ENCODE measurements around the gene PCYT2.

Gene PCYT2

GRCh38 chr17:81867991-81868673 lies 43.1 kb downstream of the PCYT2 start:
- DNase-seq = no peak

DNA sequence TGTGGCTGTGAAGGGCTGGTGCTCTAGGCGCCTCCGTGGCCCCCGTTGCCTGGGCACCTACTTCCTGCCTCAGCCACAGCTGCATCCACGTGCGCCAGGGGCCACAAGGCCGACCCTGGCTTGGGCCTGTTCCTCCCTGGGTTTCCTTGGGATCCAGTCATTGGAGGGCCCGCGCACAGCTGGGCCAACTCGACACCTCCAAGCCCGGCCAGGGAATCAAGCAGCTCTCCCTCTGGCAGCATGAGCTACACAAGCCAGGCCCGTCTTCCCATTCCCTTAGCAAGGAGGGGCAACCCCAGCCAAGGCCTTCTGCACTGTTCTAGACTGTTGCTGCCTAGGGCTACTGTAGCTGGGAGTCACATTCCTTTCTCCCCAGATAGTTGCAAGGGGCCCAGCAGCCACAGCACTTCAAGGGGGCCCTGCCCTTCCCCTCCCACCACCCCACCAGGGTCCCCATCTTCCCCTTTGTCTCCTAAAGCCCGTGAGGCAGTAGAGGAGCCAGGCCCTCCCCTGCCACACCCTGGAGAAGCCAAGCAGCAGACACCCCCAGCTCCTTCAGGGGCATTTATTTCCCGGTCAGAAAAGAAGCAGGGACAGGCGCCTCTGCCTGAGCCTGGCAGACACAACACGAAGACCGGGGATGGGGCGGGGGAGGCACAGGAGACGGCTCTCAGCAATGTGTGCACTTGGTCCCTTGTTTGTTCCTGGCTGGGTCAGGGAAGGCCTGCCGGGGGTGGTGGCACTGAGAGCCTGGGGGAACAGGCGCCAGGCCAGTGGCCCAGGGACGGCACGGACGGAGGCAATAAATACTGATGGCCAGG lies 43.8 kb downstream of the PCYT2 start:
- no peak for DNase-seq

DNA sequence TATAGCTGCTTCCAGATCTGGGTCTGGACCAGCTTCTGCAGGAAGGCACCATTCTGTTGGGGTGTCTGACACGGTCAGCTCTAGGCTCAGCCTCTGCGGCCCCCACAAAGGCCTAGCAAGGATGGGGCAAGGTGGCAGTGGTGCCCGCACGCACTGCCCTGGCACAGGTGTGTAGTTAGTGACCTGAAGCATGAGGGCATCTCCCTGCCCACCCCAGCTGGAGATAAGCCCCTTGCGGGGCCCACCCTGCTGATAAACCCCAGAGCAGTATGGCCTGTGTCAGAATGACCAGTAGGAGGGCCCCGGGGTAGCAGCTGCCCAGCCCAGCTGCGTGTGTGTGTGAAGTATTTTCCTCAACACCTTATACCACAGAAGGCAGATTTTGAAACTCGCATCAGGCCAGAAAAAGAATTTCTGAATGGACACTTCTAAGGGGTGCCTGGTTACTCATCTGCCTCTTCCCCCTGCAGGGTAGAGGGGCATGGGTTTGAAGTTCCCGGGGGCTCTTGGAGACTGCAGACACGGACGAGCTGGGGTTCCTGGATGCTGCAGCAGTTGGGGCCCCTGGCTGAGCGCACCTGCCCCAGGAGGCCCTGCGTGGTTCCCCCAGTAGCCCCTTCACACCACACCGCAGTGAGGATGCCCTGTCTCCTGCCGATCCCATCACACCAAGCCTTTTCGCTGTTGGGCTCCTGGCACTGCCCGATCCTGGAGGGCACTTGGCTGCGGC lies 44.6 kb downstream of the PCYT2 start:
- no peak for DNase-seq

DNA sequence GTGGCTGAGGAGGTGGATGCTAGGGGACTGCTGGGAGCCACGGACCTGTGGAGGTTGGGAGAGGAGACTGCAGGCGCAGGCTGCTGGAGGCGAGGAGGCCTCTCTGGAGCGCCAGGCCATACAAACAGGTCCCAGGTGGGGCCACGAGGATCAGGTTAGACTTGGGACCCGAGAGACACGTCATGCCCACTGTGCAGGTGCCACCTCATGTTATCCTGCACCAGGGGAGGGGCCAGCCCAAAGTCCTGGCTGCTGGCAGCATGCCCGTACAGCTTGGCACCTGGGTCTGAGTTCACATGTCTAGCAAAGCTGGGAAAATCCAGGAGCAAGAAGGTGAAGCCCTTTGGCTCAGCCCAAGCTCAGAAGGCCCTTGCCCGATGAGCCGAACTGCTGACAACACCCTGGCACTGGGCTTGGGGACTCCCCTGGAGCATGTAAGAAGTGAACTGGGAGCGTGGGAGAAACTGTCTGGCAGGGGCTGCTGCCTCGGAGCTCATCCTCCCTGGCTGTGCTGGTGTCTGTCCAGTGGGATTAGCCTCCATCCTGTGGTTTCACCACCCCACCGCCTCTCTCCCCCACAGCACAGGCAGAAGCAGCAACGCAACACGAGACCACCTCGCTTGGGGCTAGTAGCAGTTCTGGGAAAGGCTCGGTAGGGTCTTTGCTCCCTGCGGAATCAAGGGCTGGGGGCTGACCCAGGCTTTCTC lies 45.3 kb downstream of the PCYT2 start:
- DNase-seq = no peak

GRCh38 chr17:81865358-81865732 lies 45.9 kb downstream of the PCYT2 start:
- DNase-seq = no peak

- DNase-seq = no peak
Observed at GRCh38 chr17:81863833-81864768, 47.1 kb downstream of the PCYT2 start.

- no peak for DNase-seq
Observed at GRCh38 chr17:81863123-81863675, 48.0 kb downstream of the PCYT2 start.

- peak; percentile 98 for DNase-seq
Observed at GRCh38 chr17:81860756-81861568, 50.2 kb downstream of the PCYT2 start.

DNA sequence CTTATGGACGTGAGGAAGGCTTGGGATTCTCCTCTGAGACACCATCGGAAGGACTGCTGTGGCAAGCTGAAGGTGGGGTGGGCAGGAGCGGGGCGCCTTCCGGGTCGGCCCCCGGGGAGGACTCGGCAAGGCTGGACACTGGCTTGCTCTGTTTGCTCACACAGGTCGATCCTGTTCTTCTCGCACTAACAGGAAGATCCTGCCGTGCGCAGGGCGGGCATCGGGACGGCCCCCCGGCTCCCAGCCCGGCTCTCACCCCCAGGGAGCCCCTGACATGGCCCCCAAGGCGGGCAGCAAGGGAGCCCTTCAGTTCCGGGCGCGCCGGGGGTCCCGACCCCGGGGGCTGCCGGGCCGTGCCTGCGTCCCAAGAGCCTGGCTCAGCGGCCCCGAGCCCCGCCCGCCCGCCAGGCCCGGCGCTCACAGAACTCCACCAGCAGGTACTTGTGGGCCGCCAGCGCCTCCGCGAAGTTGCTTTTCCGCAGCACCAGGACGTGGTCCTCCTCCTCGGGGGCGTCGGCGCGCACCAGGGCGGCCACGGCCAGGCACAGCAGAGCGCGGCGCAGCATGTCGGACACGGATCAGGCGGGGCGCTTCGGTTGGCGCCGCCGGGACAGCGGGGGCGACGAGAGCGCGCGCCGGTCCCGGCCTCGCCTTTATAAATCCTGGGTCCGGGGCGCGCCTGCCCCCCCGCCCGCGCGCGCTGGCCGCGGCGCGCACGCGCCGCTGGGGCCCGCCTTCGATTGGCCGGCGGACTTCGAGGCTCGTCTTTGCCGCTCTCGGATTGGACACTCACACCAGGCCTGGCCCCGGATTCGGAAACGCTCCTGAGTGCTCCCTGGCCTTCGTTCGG lies 51.1 kb downstream of the PCYT2 start, which contains the start of gene P4HB:
Gene P4HB, minus strand, starts transcription at position 630 of the 850 bp plus-strand sequence. Its CDS starts 64 bp downstream, at position 566.
- no peak for DNase-seq

DNA sequence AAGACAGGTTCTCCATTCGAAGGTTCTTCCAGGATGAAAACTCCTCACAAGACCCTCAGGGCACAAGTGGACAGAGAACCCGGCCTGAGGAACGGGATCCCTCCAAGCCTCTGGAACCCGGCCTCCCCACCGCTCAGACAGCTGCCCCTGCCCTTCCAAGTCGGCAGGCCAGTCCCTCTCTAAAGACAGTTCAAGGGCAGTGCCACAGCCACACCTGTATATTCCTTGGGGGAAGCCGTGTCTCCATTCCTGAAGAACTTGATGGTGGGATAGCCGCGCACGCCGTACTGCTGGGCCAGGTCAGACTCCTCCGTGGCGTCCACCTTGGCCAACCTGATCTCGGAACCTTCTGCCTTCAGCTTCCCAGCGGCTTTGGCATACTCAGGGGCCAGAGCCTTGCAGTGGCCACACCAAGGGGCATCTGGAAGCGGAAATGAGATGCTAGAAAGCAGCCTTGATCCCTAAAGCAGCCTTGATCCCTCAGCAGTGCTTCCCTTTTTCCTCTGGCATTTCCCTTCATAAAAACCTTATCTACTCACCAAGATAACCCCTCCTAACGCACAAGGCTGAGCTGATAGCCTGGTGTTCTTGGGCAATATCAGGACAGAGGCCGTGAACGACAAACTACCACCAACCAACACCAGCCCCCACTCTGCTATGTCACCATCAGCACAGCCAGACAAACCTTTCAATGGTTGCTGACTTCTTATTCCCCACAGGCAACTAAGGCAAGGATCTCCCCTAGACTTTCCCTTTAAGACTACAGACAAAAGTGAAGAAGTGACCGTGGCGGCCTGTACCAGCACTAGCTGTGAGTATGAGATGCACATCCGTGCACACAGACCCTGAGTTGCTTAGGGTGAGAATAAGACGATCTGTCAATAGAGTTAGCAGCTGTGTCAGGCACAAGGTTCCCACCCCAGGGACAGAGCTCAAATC lies 52.0 kb downstream of the PCYT2 start:
- DNase-seq = no peak

- DNase-seq = no peak
Observed at GRCh38 chr17:81858170-81858966, 52.8 kb downstream of the PCYT2 start.

DNA sequence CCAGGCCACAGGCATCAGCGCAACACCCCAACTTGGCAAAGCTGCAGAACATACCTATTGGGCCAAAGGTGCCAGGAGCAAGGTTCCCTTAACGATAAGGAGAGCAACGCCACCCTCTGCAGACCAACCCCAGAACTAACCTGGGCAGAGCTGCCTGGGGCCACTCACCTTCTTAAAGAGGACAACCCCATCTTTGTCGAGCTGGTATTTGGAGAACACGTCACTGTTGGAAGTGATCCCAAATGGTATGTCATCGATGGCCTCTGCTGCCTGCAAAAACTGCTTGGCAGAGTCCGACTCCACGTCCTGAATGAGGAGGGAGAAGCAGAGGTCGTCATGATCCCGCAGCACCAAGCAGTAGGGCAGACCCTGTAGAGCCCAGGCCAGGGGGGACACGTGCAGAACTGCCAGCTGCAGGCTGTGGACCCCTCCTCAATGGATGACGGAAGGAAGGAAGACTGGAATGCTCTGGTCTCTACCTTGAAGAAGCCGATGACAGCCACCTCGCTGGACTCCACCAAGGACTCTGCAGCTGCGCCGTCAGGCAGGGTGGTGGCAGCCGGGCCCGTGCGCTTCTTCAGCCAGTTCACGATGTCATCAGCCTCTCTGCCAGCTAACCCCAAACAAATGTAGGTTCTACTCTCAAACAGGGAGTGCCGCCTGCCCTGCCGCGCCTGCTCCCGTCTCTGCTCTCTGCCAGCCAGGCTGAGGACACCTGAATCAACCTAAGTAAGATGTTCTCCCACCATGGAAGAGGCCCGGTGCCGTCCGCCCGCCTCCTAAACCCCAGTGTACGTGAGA lies 56.0 kb downstream of the PCYT2 start:
- no peak for DNase-seq

DNA sequence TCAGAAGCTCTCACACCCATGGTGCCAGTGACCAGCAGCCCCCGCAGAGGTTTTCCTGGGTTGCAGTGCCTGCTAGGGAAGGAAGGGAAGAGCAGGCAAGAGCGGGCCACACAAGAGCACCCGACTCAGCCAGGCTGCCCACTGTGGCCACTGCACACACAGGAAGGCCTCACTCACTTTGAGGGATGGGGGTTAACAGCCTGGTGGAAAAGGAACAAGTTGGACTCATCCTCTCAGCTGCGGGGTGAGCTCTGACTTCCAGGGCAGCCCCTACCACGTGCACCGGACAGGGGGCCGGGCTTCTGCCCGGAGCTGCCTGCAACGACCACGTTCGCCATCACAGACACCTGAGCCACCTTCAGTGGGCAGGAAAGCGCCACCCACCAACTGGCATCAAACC lies 59.0 kb downstream of the PCYT2 start:
- no peak for DNase-seq

GRCh38 chr17:81851423-81851822 lies 59.8 kb downstream of the PCYT2 start:
- DNase-seq = no peak
